HG02588 (cell line): ENCODE measurements around the gene TOP2A.

Source experiments
- ATAC-seq: cut with Tn5 transposase; IDR thresholded peaks from one replicate; pipeline ENCODE4 v1.9.1; 2021; ENCODE audit warnings: mild to moderate bottlenecking, moderate library complexity; ENCODE audit not compliant: unreplicated experiment

TOP2A gene

GRCh38 chr17:40452921-40453378, 35.3 kb upstream of the TOP2A start:
- ATAC-seq = no peak

GRCh38 chr17:40452216-40452787, 34.6 kb upstream of the TOP2A start:
- no peak for ATAC-seq

GRCh38 chr17:40451420-40451819, 33.7 kb upstream of the TOP2A start:
- no peak for ATAC-seq

GRCh38 chr17:40450175-40450574, 32.5 kb upstream of the TOP2A start:
- no peak for ATAC-seq

DNA sequence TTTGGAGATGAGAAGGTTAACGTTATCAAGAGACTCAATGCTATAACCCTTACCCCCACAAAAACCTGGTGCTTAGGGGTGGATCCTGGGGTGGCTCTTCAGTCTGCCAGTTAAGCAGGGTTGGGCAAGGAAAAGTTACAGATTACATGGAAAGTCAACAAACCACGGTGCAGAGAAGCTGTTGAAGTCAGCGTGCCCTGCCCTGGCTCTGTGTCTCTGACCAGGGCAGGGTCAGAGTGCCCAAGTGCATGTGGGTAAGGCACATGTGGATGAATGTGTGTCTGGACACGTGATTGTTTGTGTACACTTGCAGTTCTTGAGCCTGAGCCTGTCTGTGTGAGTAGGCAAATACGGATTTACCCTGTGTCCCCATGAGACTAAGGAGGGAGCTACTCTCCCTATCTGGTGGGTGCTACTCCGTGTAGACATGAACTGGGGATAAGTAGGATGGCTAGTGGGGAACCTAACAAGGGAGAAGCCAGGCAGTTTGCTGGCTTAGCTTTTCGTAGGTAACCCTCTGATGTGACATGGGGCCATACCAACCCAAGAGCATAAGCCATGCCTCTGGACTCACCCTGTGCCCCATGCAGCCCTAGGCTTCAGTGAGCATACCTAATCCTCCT, 31.1 kb upstream of the TOP2A start:
- ATAC-seq = no peak

DNA sequence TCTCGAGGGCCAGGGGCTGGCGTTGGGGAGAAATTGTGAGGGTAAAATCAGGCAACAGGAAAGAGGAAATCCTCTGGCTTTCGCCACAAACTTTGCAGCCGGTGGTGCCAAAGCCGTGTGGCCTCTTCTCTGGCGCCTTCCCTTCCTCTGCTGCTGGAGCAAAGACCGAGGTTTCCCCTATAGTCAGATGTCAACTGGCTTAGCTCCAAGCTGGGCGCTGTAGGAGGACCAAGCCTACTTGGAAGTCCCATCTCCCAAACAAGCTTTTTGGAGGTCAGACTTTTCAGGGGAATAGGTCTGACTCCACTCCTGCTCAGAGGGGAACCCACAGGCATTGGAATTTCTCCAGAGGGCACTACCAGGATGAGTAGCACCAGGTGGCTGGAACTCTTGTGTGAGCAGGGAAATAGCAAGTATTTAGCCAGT, 30.5 kb upstream of the TOP2A start:
- no peak for ATAC-seq

DNA sequence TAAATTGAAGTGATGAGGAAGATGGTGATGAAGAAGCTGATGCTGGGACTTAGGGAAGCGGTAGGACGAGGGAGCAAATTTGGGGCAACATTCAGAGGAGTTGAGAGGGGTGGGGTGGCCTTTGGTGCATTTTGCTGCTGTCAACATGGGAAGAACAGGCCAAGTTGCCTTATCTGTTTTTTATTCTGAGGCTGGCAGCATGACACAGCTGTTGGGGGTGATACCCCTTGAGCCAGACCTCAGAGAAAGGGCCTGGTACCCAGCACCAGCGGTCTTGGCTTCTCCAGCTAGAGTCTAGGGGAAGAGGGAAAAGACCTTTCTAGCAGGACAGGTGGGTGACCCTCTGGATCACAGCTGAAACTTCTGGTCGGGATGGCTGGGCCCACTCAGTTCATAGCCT, 30.1 kb upstream of the TOP2A start:
- ATAC-seq = no peak

- ATAC-seq = no peak
These were observed 29.5 kb upstream of the TOP2A start for GRCh38 chr17:40447148-40447644.

DNA sequence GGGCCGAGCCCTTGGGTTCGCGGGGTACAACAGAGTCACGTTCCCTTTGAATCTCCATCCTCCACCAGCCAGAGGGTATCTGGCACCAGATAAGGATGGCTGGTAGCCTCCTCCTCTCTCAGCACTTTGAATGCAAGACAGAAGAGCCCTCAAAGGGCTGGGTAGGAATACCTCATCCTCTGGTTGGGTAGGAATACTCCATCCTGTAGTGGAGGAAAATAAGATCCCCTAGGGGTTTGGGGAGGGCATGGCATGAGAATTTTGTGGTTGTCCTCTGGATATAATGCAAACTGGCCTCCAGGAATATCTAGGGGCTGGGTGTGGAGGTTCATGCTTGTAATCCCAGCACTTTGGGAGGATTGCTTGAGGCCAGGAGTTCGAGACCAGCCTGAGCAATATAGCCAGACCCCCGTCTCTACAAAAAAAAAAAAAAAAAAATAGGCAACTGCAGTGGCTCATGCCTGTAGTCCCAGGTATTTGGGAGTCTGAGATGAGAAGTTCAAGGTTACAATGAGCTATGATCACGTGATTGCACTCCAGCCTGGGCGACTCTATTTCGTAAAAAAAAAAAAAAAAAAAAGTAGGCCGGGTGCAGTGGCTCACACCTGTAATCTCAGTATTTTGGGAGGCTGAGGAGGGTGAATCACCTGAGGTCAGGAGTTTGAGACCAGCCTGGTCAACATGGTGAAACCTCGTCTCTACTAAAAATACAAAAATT, 28.2 kb upstream of the TOP2A start:
- ATAC-seq = no peak

GRCh38 chr17:40443988-40444899, 26.5 kb upstream of the TOP2A start:
- no peak for ATAC-seq

GRCh38 chr17:40443196-40443987, 25.7 kb upstream of the TOP2A start, which contains the start of gene IGFBP4:
Gene IGFBP4, plus strand, starts transcription at chr17:40443450. Its CDS starts 286 bp downstream, at chr17:40443736.
- ATAC-seq = no peak

- no peak for ATAC-seq
These were observed 24.9 kb upstream of the TOP2A start for GRCh38 chr17:40442392-40443195.

- no peak for ATAC-seq
These were observed 22.5 kb upstream of the TOP2A start for GRCh38 chr17:40440166-40440565.

- no peak for ATAC-seq
These were observed 19.5 kb upstream of the TOP2A start for GRCh38 chr17:40437095-40437732.

GRCh38 chr17:40436636-40437035, 18.9 kb upstream of the TOP2A start:
- ATAC-seq = no peak

DNA sequence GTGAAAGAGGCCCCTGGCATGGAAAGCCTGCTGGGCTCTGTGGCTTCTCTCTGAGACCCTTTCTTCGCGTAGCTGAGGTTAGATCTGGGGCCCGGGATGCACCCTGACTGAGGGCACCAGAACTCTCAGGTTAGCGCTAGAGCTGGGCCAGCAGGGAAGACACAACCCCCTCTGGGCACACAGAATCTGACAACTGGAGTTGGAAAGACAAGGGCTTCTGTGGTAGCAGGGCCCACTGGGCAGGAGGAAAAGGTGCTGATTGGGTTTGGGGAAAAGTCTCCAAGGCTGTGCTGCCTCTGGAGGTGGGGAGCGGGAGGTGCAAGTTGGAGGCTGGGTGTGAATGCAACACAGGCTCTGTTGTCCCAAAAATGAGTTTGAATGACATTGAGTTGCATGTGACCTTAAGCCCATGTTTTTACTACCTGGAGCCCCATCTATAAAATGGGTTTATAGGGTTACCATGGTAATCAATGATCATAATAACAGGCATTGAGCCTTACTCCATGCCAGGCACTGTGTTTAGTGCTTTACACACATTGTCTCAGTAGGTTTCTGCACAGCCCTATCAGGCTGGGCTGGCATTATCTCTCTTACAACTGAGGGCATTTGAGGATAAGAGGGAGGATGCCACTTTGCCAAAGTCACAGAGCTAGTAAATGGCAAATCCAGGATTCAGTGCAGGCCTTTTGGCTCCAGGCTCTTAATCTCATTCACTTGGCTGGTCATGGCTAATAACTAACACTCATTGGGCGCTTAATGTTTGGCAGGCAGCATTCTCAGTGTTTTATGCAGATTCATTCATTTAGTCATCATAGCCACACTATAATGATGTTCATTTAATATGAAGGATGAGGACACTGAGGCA, 16.1 kb upstream of the TOP2A start:
- ATAC-seq = no peak

GRCh38 chr17:40432864-40433528, 15.3 kb upstream of the TOP2A start:
- ATAC-seq = no peak
